ENCODE measurements around the gene COPS4. TPM values are rescaled to one million over a fixed set of nuclear protein-coding genes. Genes with fewer than 3 reads are reported as not detected.
"Not testable (repeated sequence)": the region's sequence is repeated elsewhere in the genome, so short reads cannot be mapped to it uniquely, and the experiment has no call there.

The COPS4 gene
- total RNA-seq, 2 experiments from 2014 or later: 28.0 to 29.3 TPM

DNA sequence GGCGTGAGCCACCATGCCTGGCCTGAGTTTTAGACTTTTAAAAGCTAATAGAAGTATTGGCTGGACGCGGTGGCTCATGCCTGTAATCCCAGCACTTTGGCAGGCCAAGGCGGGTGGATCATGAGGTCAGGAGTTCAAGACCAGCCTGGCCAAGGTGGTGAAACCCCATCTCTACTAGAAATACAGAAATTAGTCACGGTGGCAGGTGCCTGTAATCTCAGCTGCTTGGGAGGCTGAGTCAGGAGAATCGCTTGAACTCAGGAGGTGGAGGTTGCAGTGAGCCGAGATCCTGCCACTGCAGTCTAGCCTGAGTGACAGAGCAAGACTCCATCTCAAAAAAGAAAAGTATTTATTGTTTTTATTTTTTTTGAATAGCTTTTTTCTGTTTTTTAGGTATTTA is 39.8 kb downstream of the COPS4 start:
- not testable (repeated sequence) for H3K9me3 Mint-ChIP-seq, H3K27ac Mint-ChIP-seq, DNase-seq, H3K27me3 Mint-ChIP-seq, H3K4me3 Mint-ChIP-seq
- CTCF ChIA-PET: interaction anchor here (0.6 to 3.2 kb wide), 19 partner anchors 9 to 243 kb away, joined by 3 to 12 read pairs (median 3); partner anchors contain the start of gene COQ2
- POLR2A ChIA-PET: interaction anchor here (0.7 to 1.2 kb wide), 2 partner anchors 185 to 206 kb away, joined by 4 to 7 read pairs; no protein-coding TSS in a partner anchor
- Mint-ChIP-seq H3K4me1 (peaks cover 23% of the 10 kb centered on the region), H3K36me3 (ENCODE audit: low read depth) (peaks cover 50% of the 10 kb centered on the region)

DNA sequence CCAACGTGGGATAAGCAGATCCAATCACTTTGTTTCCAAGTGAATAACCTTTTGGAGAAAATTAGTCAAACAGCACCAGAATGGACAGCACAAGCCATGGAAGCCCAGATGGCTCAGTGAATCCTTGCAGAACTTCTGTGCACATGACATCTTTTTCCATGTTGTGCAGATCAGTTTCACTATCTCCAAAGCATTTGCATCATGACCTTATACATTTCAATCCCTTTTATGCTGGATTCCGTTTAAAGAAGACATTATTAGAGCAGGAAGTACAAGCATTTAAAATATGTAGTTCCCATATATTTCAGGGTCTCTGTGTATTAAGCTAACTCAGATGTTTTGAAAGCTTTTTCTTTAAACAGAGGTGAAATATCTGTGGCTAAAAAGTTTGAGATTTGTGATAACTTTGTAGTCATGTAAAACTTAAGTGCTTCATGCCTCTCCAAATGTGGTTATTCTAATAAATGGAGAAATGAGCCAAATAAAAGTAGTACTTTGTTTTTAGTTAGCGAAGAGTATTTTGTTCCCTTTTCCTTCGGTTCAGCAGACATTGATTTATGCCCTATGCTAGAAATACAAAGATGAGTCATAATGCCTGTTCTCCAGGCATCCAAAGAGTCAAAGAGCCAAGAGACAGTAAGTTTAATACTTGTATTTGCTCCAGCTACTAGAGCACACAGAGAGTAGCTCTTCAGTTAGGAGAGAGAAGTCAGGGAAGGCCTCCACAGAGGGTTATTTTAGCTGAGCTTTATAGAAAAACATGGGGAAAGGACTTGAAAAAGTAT is 40.5 kb downstream of the COPS4 start:
- ChIA-PET CTCF (interaction anchor here (0.6 to 3.2 kb wide), 20 partner anchors 14 to 366 kb away, joined by 3 to 12 read pairs (median 3); partner anchors contain the start of gene COQ2), POLR2A (interaction anchor here (1.2 kb wide), 1 partner anchor 205 kb away, joined by 4 read pairs; no protein-coding TSS in a partner anchor)
- no peak overlapping the region for H3K27ac Mint-ChIP-seq
- H3K27me3 Mint-ChIP-seq: no peaks in the 10 kb centered on the region
- no peak overlapping the region for H3K4me3 Mint-ChIP-seq
- H3K4me1 Mint-ChIP-seq: peaks cover 23% of the 10 kb centered on the region
- H3K36me3 Mint-ChIP-seq (ENCODE audit: low read depth): peaks cover 49% of the 10 kb centered on the region
- H3K9me3 Mint-ChIP-seq: no peaks in the 10 kb centered on the region
- no peak for DNase-seq

DNA sequence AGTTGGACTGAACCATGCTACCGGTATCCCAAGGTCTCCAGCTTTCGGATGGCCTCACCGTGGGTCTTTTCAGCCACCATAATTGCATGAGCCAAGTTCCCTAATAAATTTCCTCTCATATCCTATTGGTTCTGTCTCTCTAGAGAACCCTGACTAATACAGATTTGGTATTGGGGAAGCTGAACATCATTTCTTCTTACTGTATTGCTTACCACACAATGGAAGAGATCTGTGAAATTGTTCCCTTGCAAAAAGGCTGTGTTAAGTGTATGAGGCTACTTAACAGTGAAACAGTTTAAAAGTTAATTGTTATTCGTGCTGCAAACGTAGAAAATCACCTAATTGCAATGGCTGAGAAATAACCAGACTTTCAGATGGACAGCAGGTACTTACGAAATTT is 45.6 kb downstream of the COPS4 start:
- Mint-ChIP-seq H3K27me3 (no peaks in the 10 kb centered on the region), H3K36me3 (ENCODE audit: low read depth) (peaks cover 55% of the 10 kb centered on the region), H3K27ac (no peak overlapping the region), H3K4me1 (peaks cover 42% of the 10 kb centered on the region), H3K9me3 (peaks cover 2% of the 10 kb centered on the region), H3K4me3 (no peak overlapping the region)
- no peak for DNase-seq
- POLR2A ChIA-PET: no interaction called here
- CTCF ChIA-PET: interaction anchor here (1.3 kb wide), 1 partner anchor 180 kb away, joined by 3 read pairs; no protein-coding TSS in a partner anchor

DNA sequence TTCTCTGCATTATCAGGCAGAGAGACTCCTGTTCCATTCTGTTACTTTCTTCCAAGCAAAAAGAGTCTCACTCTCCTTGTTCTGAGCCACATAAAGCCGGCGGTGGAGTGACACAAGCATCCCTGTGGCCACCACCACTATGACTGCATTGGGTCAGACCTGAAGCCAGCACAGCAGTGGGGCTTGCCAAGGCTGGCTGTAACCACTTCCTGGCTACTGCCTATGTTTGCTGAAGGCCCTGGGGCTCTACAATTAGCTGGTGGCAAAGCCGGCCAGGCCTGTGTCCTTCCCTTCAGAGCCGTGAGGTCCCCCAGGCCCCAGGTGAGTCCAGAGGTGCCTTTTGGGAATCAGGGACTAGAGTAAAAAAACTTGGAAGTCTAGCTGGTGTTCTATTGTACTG is 47.8 kb downstream of the COPS4 start:
- POLR2A ChIA-PET: no interaction called here

DNA sequence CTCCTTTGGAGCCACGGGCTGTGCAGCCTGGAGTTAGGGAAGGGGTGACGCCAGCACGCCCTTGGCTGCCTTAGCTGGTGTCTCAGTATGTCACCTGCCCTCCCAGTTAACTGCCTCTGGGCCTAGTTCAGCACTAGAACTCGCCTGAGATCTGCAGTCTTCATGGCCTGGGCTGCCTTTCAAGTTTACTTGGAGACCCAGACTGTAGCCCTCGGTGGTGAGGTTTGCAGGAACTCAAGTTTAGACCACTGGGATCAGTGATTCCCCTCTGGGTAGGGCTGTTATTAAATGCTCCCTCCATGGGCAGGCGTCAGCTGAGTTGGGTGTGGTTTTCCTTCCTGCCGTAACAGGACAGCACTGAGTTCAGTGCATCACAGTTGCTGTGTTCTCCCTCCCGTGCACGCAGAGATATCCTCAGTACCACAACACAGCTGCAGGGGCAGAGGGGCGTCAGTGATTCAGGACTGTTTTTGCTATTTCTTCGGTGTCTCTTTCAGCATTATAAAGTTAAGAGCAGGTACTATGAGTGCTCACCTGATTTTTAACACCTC is 49.0 kb downstream of the COPS4 start:
- POLR2A ChIA-PET: interaction anchor here (0.7 kb wide), 1 partner anchor 208 kb away, joined by 3 read pairs; no protein-coding TSS in a partner anchor

More for the DNA sequence above, 47.8 kb downstream of the COPS4 start:
- no peaks in the 10 kb centered on the region for H3K27me3 Mint-ChIP-seq
- peaks cover 2% of the 10 kb centered on the region for H3K9me3 Mint-ChIP-seq
- CTCF ChIA-PET: interaction anchor here (1.1 to 1.2 kb wide), 2 partner anchors 11 to 13 kb away, joined by 3 read pairs; no protein-coding TSS in a partner anchor
- peaks cover 56% of the 10 kb centered on the region for H3K36me3 Mint-ChIP-seq (ENCODE audit: low read depth)
- H3K4me1 Mint-ChIP-seq: peaks cover 50% of the 10 kb centered on the region
- peak overlapping the region; percentile 85 for H3K27ac Mint-ChIP-seq
- DNase-seq: no peak
- H3K4me3 Mint-ChIP-seq: no peak overlapping the region

DNA sequence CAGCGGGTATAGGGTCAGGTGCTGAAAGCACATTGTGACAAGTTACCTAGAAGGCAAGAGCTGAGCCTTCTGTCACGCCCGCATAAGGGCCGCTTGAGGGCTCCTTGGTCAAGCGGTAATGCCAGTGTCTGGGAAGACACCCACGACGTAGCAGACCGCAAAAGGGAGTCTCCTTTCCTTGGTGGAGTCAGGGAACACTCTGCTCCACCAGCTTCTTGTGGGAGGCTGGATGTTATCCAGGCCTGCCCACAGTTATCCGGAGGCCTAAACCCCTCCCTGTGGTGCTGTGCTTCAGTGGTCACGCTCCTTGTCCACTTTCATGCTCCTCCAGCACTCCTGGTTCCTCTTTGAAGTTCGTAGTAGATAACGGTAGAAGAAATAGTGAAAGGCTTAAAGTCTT is 50.0 kb downstream of the COPS4 start:
- not testable (repeated sequence) for H3K4me3 Mint-ChIP-seq, DNase-seq, H3K9me3 Mint-ChIP-seq, H3K27me3 Mint-ChIP-seq
- H3K27ac Mint-ChIP-seq: peak overlapping the region; percentile 60
- peaks cover 68% of the 10 kb centered on the region for H3K36me3 Mint-ChIP-seq (ENCODE audit: low read depth)
- ChIA-PET CTCF (interaction anchor here (0.7 to 1.6 kb wide), 9 partner anchors 10 to 199 kb away, joined by 3 to 7 read pairs (median 3); partner anchors contain the start of gene COQ2), POLR2A (interaction anchor here (0.6 to 1.3 kb wide), 2 partner anchors 175 to 339 kb away, joined by 3 to 4 read pairs; no protein-coding TSS in a partner anchor)
- peaks cover 59% of the 10 kb centered on the region for H3K4me1 Mint-ChIP-seq

More for the DNA sequence above, 49.0 kb downstream of the COPS4 start:
- peak; percentile 82 for DNase-seq
- peaks cover 65% of the 10 kb centered on the region for H3K36me3 Mint-ChIP-seq (ENCODE audit: low read depth)
- no peaks in the 10 kb centered on the region for H3K27me3 Mint-ChIP-seq
- peaks cover 54% of the 10 kb centered on the region for H3K4me1 Mint-ChIP-seq
- H3K27ac Mint-ChIP-seq: peak overlapping the region; percentile 85
- peak overlapping the region; percentile 8 for H3K4me3 Mint-ChIP-seq
- peaks cover 2% of the 10 kb centered on the region for H3K9me3 Mint-ChIP-seq
- CTCF ChIA-PET: interaction anchor here (1.1 to 1.6 kb wide), 8 partner anchors 10 to 200 kb away, joined by 3 to 8 read pairs (median 4); partner anchors contain the start of gene COQ2

DNA sequence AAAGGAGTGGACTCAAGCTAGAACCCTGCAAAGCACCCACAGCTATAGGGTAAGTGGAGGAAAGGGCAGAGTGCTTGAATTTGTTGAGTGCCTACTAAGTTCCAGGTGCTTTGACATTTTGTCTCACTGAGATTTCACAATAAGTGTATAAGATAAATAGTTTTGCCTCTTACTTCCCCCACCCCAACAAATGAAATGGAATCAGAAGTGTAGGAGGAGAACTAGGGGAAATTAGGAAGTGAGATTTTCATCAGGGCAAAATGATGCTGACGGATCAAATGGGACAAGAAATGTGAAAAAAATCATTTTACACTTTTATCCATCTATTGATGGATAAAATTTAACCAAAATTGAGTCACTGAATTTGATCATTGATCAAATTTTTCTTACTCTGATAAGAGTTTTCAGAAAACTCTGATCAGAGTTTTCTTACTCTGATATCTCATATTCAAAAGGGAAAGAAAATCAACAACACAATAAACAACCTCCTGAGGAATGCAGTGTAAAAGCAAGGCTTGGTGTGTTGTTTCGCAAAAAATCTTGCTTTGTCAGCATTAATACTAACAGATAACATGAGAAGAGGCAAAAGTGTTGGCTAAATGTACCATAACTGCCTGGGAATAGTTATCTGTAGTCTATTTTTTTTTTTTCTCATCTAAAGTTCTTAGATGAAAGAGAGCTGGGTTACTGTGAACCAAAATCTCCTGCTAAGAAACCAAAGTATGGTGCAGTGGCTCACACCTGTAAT is 54.6 kb downstream of the COPS4 start:
- H3K36me3 Mint-ChIP-seq (ENCODE audit: low read depth): peaks cover 80% of the 10 kb centered on the region
- H3K4me3 Mint-ChIP-seq: no peak overlapping the region
- ChIA-PET POLR2A (no interaction called here), CTCF (interaction anchor here (2.1 kb wide), 1 partner anchor 20 kb away, joined by 8 read pairs; no protein-coding TSS in a partner anchor)
- no peak for DNase-seq
- H3K27me3 Mint-ChIP-seq: no peaks in the 10 kb centered on the region
- peaks cover 45% of the 10 kb centered on the region for H3K4me1 Mint-ChIP-seq
- no peak overlapping the region for H3K27ac Mint-ChIP-seq
- no peaks in the 10 kb centered on the region for H3K9me3 Mint-ChIP-seq

DNA sequence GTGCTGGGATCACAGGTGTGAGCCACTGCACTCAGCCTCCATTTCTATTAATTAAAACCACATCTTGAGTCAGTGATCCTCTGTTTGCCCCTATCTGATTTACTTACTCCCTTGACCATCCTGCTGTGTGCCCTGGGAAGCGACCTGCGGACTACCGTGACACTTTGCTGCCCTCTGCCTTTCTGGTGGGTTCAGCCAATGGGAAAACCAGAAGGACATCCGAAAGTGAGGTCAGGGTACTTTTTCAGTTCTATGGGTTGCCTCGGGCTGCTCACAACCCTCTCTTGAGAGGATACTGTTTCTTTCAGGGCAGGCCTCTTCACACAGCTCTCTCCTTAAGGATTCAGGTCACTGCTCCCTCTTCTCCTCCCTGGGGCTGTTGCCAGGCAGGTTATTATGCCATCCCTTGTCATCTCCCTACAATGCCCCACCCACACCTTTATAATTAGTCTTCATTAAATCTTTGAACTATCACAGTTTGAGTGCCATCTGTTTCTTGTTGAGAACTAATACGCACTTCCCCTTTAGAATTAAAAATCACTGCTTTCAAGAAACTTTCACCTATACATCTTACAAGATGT is 58.2 kb downstream of the COPS4 start:
- DNase-seq: no peak
- H3K4me3 Mint-ChIP-seq: no peak overlapping the region
- H3K4me1 Mint-ChIP-seq: peaks cover 38% of the 10 kb centered on the region
- CTCF ChIA-PET: interaction anchor here (0.9 to 1.1 kb wide), 2 partner anchors 19 to 26 kb away, joined by 3 to 5 read pairs; no protein-coding TSS in a partner anchor
- peak overlapping the region; percentile 1 for H3K27ac Mint-ChIP-seq
- POLR2A ChIA-PET: no interaction called here
- no peaks in the 10 kb centered on the region for H3K27me3 Mint-ChIP-seq
- no peaks in the 10 kb centered on the region for H3K9me3 Mint-ChIP-seq
- H3K36me3 Mint-ChIP-seq (ENCODE audit: low read depth): peaks cover 87% of the 10 kb centered on the region

DNA sequence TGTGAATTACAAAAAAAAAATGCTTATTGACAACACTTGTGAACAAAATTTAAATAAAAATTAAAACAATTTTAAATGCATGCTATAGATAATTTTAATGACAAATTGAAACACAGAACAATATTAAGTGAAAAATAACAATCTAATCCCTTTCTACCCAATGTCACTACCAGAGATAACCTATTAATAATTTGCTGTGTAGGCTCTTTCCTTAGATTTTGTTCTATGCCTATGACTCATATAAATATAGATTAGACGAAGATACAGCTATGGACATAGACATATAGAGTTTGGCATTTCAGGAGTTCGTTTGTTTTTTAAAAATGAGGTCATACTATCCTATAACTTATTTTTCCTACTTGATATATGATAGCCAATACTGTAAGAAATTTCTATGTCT is 61.4 kb downstream of the COPS4 start:
- POLR2A ChIA-PET: no interaction called here
- DNase-seq: no peak

DNA sequence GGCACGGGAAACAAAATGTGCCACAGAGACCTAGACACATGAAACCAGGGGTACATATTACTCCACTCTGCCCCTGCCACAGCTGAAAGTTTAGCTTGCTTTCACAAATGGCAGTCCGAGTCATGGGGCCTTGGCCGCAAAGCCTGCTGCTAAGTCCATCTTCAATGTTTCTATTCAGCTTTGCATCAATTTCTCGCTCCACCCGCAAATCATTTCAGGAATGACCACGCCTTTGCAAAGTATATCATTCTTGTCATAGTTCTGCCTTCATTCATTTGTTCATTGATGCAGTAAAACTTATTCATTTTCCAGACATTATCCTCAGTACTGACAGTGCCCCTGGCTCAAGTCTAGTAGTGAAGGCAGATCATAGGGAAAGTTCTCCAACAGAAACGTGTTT is 70.0 kb downstream of the COPS4 start:
- CTCF ChIA-PET: no interaction called here
- H3K27me3 Mint-ChIP-seq: no peaks in the 10 kb centered on the region
- H3K4me1 Mint-ChIP-seq: peaks cover 58% of the 10 kb centered on the region
- H3K4me3 Mint-ChIP-seq: no peak overlapping the region
- H3K9me3 Mint-ChIP-seq: no peaks in the 10 kb centered on the region
- no peak for DNase-seq
- peaks cover 87% of the 10 kb centered on the region for H3K36me3 Mint-ChIP-seq (ENCODE audit: low read depth)
- POLR2A ChIA-PET: no interaction called here
- no peak overlapping the region for H3K27ac Mint-ChIP-seq

More for the DNA sequence above, 61.4 kb downstream of the COPS4 start:
- Mint-ChIP-seq H3K4me3 (no peak overlapping the region), H3K4me1 (peaks cover 41% of the 10 kb centered on the region), H3K9me3 (no peaks in the 10 kb centered on the region), H3K27me3 (no peaks in the 10 kb centered on the region), H3K27ac (no peak overlapping the region), H3K36me3 (ENCODE audit: low read depth) (peaks cover 87% of the 10 kb centered on the region)
- CTCF ChIA-PET: interaction anchor here (0.6 to 2.0 kb wide), 6 partner anchors 9 to 1495 kb away, joined by 3 to 7 read pairs (median 4); no protein-coding TSS in a partner anchor

DNA sequence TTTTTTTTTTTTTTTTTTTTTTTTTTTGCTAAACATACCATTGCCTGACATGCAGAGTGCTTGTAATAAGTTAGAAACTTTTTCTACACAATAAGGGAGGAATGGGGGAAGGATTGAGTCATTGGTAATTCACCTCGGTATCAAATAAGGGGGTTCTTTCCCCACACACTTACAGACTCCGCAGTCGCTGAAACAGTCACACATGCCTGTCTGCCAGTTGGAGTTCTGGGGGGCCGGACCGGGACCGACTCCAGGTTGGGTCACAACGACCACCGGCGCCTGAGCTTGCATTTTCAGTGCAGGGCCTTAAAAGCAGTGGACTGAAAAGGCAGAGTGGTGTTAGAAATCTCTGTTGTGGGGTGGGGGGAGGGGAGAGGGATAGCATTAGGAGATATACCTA is 72.6 kb downstream of the COPS4 start:
- no peaks in the 10 kb centered on the region for H3K27me3 Mint-ChIP-seq
- ChIA-PET POLR2A (no interaction called here), CTCF (interaction anchor here (0.5 to 0.8 kb wide), 6 partner anchors 10 to 173 kb away, joined by 3 to 6 read pairs (median 4); no protein-coding TSS in a partner anchor)
- H3K9me3 Mint-ChIP-seq: no peaks in the 10 kb centered on the region
- peaks cover 85% of the 10 kb centered on the region for H3K36me3 Mint-ChIP-seq (ENCODE audit: low read depth)
- peak overlapping the region; percentile 25 for H3K4me3 Mint-ChIP-seq
- no peak overlapping the region for H3K27ac Mint-ChIP-seq
- no peak for DNase-seq
- peaks cover 61% of the 10 kb centered on the region for H3K4me1 Mint-ChIP-seq
